Body of pancreas (tissue), 4 donors: Measurements from ENCODE around the gene PDZD2. TPM values are rescaled to one million over a fixed set of nuclear protein-coding genes. Genes with fewer than 3 reads are reported as not detected.
"Not testable (repeated sequence)": the region's sequence is repeated elsewhere in the genome, so short reads cannot be mapped to it uniquely, and the experiment has no call there.

Source experiments
- ATAC-seq: fragments of 150-250 bp; one replicate; pipeline ENCODE4 v1.9.1; 2016
- DNase-seq, 4 donors: peaks; one replicate each; pipeline ENCODE4 v3.0.0-alpha.2; 2019
- H3K27ac ChIP-seq, 4 donors: fragments of 200-600 bp; sonication (generic); 1 replicate in 3 of 4; 2 replicates in 1 of 4; pipeline versions ENCODE4 v1.5.1 to v1.6.1; 2016 to 2019; ENCODE audit warnings: mild to moderate bottlenecking in 1 of 4, mixed read lengths in 1 of 4, moderate library complexity in 1 of 4
- H3K27me3 ChIP-seq, 2 donors: fragments of 200-600 bp; sonication (generic); one replicate each; pipeline ENCODE4 v1.6.0; 2016; ENCODE audit warnings: mild to moderate bottlenecking in 1 of 2
- H3K36me3 ChIP-seq, 2 donors: fragments of 200-600 bp; sonication (generic); replicated peaks in 1 of 2; 2 replicates each; pipeline ENCODE4 v1.5.1; 2016; ENCODE audit warnings: low read depth in 2 of 2; ENCODE audit not compliant: insufficient read depth in 1 of 2
- H3K4me1 ChIP-seq: fragments of 200-600 bp; sonication (generic); one replicate; pipeline ENCODE4 v1.6.0; 2016
- H3K4me3 ChIP-seq, 2 donors: fragments of 200-600 bp; sonication (generic); 1 replicate in 1 of 2; 2 replicates in 1 of 2; pipeline ENCODE4 v1.5.1; 2016 to 2019
- H3K9me3 ChIP-seq, 3 donors: fragments of 200-600 bp; sonication (generic); 1 replicate in 2 of 3; 2 replicates in 1 of 3; pipeline ENCODE4 v1.5.1; 2016
- CTCF ChIP-seq, 7 experiments: fragments of 450-650 bp in 4 of 7; fragments of 200-600 bp in 3 of 7; sonication (generic) in 3 of 7; IDR thresholded peaks; one replicate each; pipeline ENCODE4 v1.5.1; 2016 to 2019; ENCODE audit warnings: antibody characterized with exemption in 7 of 7
- POLR2A ChIP-seq, 3 donors: fragments of 450-650 bp; IDR thresholded peaks; one replicate each; pipeline ENCODE4 v1.6.1; 2016; ENCODE audit warnings: antibody characterized with exemption in 3 of 3, mild to moderate bottlenecking in 2 of 3
- WGBS, 2 donors: methylation state at CpG; one replicate each; pipeline ENCODE4 v1.1.5; 2017; 5-methylcytosine and 5-hydroxymethylcytosine counted together
- intact Hi-C: fragments of 100-400 bp; cut with DNase I; formaldehyde crosslinking; loops from one replicate; pipeline ENCODE4 v1.15.1; 2023
- total RNA-seq, 2 donors: library from RNA; depleted of rRNA; stranded (reverse); fragments of >200 nt; gene quantifications; one replicate each; pipeline ENCODE4 v1.1.0, GENCODE V29; 2016

Gene PDZD2
- total RNA-seq, 2 donors from 2014 or later: 3.9 to 12.9 TPM

DNA sequence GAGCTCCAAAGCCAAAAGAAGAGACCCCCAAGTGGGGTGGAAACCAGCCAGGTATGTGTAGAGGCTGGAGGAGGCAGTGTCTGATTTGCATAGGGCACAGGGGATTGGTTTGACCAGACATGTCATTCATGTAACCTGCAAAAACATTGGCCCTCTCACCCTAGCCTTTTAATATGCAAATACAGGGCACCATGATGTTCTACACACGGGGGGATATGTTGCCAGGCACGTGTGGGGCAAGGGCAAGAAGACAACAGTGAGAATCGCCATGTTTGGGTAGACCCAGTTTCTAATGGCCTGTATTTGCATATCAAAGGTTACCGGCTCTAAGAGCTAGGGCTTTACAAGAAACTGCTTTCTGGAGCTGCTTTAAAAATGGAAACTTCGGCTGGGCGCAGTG is 326.3 kb downstream of the PDZD2 start:
- no peak for ATAC-seq
- intact Hi-C loops: no loop called here
- Histone ChIP-seq H3K9me3 (no peaks in the 10 kb centered on the region), H3K27ac (no peak overlapping the region), H3K4me3 (no peak overlapping the region), H3K36me3 (no peaks in the 10 kb centered on the region), H3K27me3 (no peaks in the 10 kb centered on the region), H3K4me1 (no peaks in the 10 kb centered on the region)
- no peak for DNase-seq
- TF ChIP-seq CTCF (IDR thresholded peaks at IDR 0.05) (no peak), POLR2A (IDR thresholded peaks at IDR 0.05) (no peak)
- WGBS, 2 donors: 59 to 68% methylated on average over 6 of the region's 6 CpGs

GRCh38 chr5:31966936-31967335 is 328.0 kb downstream of the PDZD2 start:
- DNase-seq: no peak
- WGBS, 2 donors: 79 to 82% methylated on average over 5 of the region's 5 CpGs
- no peak for ATAC-seq
- Histone ChIP-seq H3K9me3 (no peaks in the 10 kb centered on the region), H3K4me3 (no peak overlapping the region), H3K4me1 (no peaks in the 10 kb centered on the region), H3K27ac (no peak overlapping the region), H3K27me3 (no peaks in the 10 kb centered on the region), H3K36me3 (no peaks in the 10 kb centered on the region)
- intact Hi-C loops: no loop called here
- no peak for TF ChIP-seq POLR2A (IDR thresholded peaks at IDR 0.05)
- no peak for TF ChIP-seq CTCF (IDR thresholded peaks at IDR 0.05)

DNA sequence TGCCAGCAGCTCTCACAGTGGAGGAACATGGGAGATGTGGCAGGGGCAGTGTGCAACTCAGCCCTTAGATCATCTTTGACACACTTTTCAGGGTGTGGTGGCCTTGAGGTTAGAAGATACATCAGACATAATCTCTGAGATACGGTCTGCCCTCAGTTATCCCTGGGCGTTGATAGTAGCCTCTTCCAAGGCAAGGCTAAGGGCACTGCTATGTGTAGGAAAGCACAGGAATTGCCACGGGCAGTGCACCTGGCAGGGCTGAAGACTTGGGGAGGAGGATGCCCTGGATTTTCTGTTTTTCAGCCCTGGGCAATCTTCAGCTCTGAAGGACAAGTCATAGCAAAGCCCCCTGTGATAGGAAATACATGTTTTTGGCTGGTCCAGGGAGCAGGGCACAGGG is 328.5 kb downstream of the PDZD2 start:
- intact Hi-C loops: no loop called here
- TF ChIP-seq POLR2A (IDR thresholded peaks at IDR 0.05): no peak
- no peak for TF ChIP-seq CTCF (IDR thresholded peaks at IDR 0.05)
- Histone ChIP-seq H3K4me3 (no peak overlapping the region), H3K4me1 (no peaks in the 10 kb centered on the region), H3K27me3 (no peaks in the 10 kb centered on the region), H3K27ac (no peak overlapping the region), H3K9me3 (no peaks in the 10 kb centered on the region), H3K36me3 (no peaks in the 10 kb centered on the region)
- ATAC-seq (no peak), DNase-seq (no peak)
- WGBS, 2 donors: 41 to 63% methylated on average over 3 of the region's 3 CpGs

GRCh38 chr5:31972558-31972957 is 333.6 kb downstream of the PDZD2 start:
- intact Hi-C loops: no loop called here
- TF ChIP-seq POLR2A (IDR thresholded peaks at IDR 0.05) (no peak), CTCF (IDR thresholded peaks at IDR 0.05) (no peak)
- H3K4me3 ChIP-seq: no peak overlapping the region
- DNase-seq: no peak
- H3K9me3 ChIP-seq: no peaks in the 10 kb centered on the region
- no peaks in the 10 kb centered on the region for H3K36me3 ChIP-seq
- no peak for ATAC-seq
- H3K4me1 ChIP-seq: no peaks in the 10 kb centered on the region
- no peaks in the 10 kb centered on the region for H3K27me3 ChIP-seq
- no peak overlapping the region for H3K27ac ChIP-seq

- H3K36me3 ChIP-seq, intact Hi-C loops, H3K9me3 ChIP-seq: not testable (repeated sequence)
Observed at GRCh38 chr5:31975189-31975612, 336.3 kb downstream of the PDZD2 start.

More at GRCh38 chr5:31975189-31975612, 336.3 kb downstream of the PDZD2 start:
- not testable (repeated sequence) for H3K27me3 ChIP-seq, H3K4me1 ChIP-seq, H3K27ac ChIP-seq, H3K4me3 ChIP-seq, ATAC-seq, DNase-seq
- 85 to 88% methylated on average over 5 of the region's 5 CpGs for WGBS, 2 donors
